Fibroblast of the aortic adventitia (primary cell): ENCODE results near the gene NUB1. TPM values are rescaled to one million over a fixed set of nuclear protein-coding genes. Genes with fewer than 3 reads are reported as not detected.

Experiments
- DNase-seq: peaks from one replicate; pipeline ENCODE4 v3.0.0-alpha.2; 2010; ENCODE audit warnings: low read depth
- H3K4me3 ChIP-seq: 2 replicates; pipeline ENCODE4 v1.5.1; 2011; ENCODE audit warnings: low read depth, mild to moderate bottlenecking, control low read depth, low read length, moderate library complexity
- total RNA-seq: library from RNA; depleted of rRNA; stranded (reverse); fragments of >200 nt; gene quantifications from 2 replicates; pipeline ENCODE4 v1.2.3, GENCODE V29; 2012; ENCODE audit warnings: low replicate concordance
- TF ChIP-seq, protein P1 (sequence below): IDR thresholded peaks from 2 replicates; pipeline ENCODE4 v1.5.1; 2011; ENCODE audit warnings: mild to moderate bottlenecking, low read length, control low read depth, inconsistent platforms; ENCODE audit not compliant: insufficient read depth

The NUB1 gene
- total RNA-seq, 1 donor, result 46.5 TPM

DNA sequence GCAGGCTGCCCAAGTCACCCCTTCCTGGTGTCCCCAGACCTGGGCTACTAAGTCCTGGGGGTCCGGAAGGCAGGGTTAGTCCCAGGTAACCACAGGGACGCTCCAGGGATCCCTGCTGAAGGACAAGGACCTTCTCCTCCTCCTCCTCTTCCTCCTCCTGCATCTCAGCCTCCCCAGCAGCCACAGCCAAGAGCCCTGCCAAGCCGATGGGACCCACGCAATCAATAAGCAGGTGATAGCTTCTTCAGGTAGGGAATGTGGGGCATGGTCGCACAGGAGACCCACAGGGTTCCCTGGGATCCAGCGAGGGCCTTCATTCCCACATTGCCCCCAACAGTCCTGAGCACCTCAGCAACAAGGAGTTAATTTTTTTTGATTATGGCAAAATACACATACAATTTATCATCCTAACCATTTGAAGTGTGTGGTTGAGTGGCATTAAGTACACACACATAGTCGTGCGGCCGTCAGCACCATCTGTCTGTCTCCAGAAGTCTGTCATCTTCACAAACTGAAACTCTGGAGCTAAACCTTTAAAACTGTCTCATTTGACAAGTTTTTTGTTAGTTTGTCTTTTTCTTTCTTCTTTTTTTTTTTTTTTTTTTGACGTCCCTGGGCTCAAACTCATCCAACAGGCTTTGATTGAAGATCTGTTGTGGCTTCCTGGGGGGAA is 86.2 kb downstream of the NUB1 start:
- TF ChIP-seq, protein P1, sequence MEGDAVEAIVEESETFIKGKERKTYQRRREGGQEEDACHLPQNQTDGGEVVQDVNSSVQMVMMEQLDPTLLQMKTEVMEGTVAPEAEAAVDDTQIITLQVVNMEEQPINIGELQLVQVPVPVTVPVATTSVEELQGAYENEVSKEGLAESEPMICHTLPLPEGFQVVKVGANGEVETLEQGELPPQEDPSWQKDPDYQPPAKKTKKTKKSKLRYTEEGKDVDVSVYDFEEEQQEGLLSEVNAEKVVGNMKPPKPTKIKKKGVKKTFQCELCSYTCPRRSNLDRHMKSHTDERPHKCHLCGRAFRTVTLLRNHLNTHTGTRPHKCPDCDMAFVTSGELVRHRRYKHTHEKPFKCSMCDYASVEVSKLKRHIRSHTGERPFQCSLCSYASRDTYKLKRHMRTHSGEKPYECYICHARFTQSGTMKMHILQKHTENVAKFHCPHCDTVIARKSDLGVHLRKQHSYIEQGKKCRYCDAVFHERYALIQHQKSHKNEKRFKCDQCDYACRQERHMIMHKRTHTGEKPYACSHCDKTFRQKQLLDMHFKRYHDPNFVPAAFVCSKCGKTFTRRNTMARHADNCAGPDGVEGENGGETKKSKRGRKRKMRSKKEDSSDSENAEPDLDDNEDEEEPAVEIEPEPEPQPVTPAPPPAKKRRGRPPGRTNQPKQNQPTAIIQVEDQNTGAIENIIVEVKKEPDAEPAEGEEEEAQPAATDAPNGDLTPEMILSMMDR, result no peak
- no peak for DNase-seq
- no peak overlapping the region for H3K4me3 ChIP-seq

Other genes starting within 250 kb of the NUB1 start
- gene GBX1, start 174.1 kb upstream of the NUB1 start, total RNA-seq, result not detected in 2 replicates
- gene ASB10, start 154.6 kb upstream of the NUB1 start, total RNA-seq, result not detected in 2 replicates
- gene H2BK1, start 131.3 kb upstream of the NUB1 start, total RNA-seq, result not detected in 2 replicates
- gene ABCF2, start 114.6 kb upstream of the NUB1 start, total RNA-seq, result 18.8 and 50.9 TPM in 2 replicates
- gene CHPF2, start 109.3 kb upstream of the NUB1 start, total RNA-seq, result 33.0 and 47.0 TPM in 2 replicates
- 44.9 and 59.7 TPM in 2 replicates for gene SMARCD3, start 93.1 kb upstream of the NUB1 start, total RNA-seq
- gene WDR86, start 68.2 kb downstream of the NUB1 start, total RNA-seq, result 0.45 and 17.7 TPM in 2 replicates
- 0.09 and 0.16 TPM in 2 replicates for gene CRYGN, start 98.3 kb downstream of the NUB1 start, total RNA-seq
- 98.8 and 173 TPM in 2 replicates for gene RHEB, start 178.1 kb downstream of the NUB1 start, total RNA-seq